Fibroblast of villous mesenchyme (primary cell): ENCODE data around the gene CYP3A4. TPM values are rescaled to one million over a fixed set of nuclear protein-coding genes. Genes with fewer than 3 reads are reported as not detected.

Source experiments
- small RNA-seq: library from RNA; depleted of rRNA; stranded (forward); fragments of <200 nt; gene quantifications from one replicate; pipeline ENCODE3, GENCODE V24; 2012
- total RNA-seq: library from RNA; depleted of rRNA; stranded (reverse); fragments of >200 nt; gene quantifications from 2 replicates; pipeline ENCODE4 v1.2.3, GENCODE V29; 2012

Gene CYP3A4
- total RNA-seq, 1 donor, result not detected

Small RNAs within 50 kb of the gene (small RNA-seq; reads per million reads assigned to genes)
- not detected for gene CYP3A137P

Other genes starting within 250 kb of the CYP3A4 start
- 5.5 and 9.5 TPM in 2 replicates for gene FAM200A, start 232.1 kb downstream of the CYP3A4 start, total RNA-seq
- gene ZNF655, start 225.5 kb downstream of the CYP3A4 start, total RNA-seq, result 75.7 and 88.5 TPM in 2 replicates
- gene TMEM225B, start 185.9 kb downstream of the CYP3A4 start, total RNA-seq, result 0.43 and 1.6 TPM in 2 replicates
- gene ZSCAN25, start 167.2 kb downstream of the CYP3A4 start, total RNA-seq, result 11.9 and 13.4 TPM in 2 replicates
- gene CYP3A5, start 104.2 kb downstream of the CYP3A4 start, total RNA-seq, result under 0.01 and 0.43 TPM in 2 replicates
- gene CYP3A7, start 49.0 kb downstream of the CYP3A4 start, total RNA-seq, result not detected in 2 replicates
- gene CYP3A43, start 43.8 kb upstream of the CYP3A4 start, total RNA-seq, result not detected in 2 replicates
- gene OR2AE1, start 92.8 kb upstream of the CYP3A4 start, total RNA-seq, result 0.32 TPM in 1 of 2 replicates, not detected in the other
- gene TRIM4, start 135.3 kb upstream of the CYP3A4 start, total RNA-seq, result 17.7 and 27.2 TPM in 2 replicates
- gene GJC3, start 145.4 kb upstream of the CYP3A4 start, total RNA-seq, result not detected in 2 replicates
- gene AZGP1, start 191.8 kb upstream of the CYP3A4 start, total RNA-seq, result not detected in 2 replicates
- 29.6 and 41.9 TPM in 2 replicates for gene ZKSCAN1, start 231.4 kb upstream of the CYP3A4 start, total RNA-seq